Gastroesophageal sphincter (tissue), 4 donors: ENCODE measurements around the gene GNL2. TPM values are rescaled to one million over a fixed set of nuclear protein-coding genes. Genes with fewer than 3 reads are reported as not detected.

Experiments
- ATAC-seq: fragments of 150-250 bp; one replicate; pipeline ENCODE4 v1.9.1; 2016; ENCODE audit warnings: mild to moderate bottlenecking, moderate library complexity
- H3K27ac ChIP-seq, 4 donors: fragments of 200-600 bp; sonication (generic) in 3 of 4; 1 replicate in 3 of 4; 2 replicates in 1 of 4; pipeline ENCODE4 v1.5.1; 2016 to 2019
- H3K27me3 ChIP-seq: fragments of 200-600 bp; sonication (generic); one replicate; pipeline ENCODE4 v1.5.1; 2019
- H3K36me3 ChIP-seq, 2 donors: fragments of 200-600 bp; sonication (generic); one replicate each; pipeline ENCODE4 v1.5.1; 2019; ENCODE audit warnings: control low read depth in 1 of 2
- H3K4me1 ChIP-seq, 3 donors: fragments of 200-600 bp; sonication (generic); 1 replicate in 2 of 3; 2 replicates in 1 of 3; pipeline ENCODE4 v1.5.1; 2016 to 2019; ENCODE audit warnings: control low read depth in 2 of 3
- H3K4me3 ChIP-seq, 2 donors: fragments of 200-600 bp; sonication (generic); one replicate each; pipeline ENCODE4 v1.5.1; 2019; ENCODE audit warnings: mild to moderate bottlenecking in 1 of 2, moderate library complexity in 1 of 2
- H3K9me3 ChIP-seq, 3 donors: fragments of 200-600 bp; sonication (generic); one replicate each; pipeline ENCODE4 v1.5.1; 2017 to 2019; ENCODE audit warnings: control low read depth in 2 of 3
- CTCF ChIP-seq, 4 experiments: fragments of 200-600 bp in 2 of 4; fragments of 450-650 bp in 2 of 4; sonication (generic) in 1 of 4; IDR thresholded peaks; one replicate each; pipeline ENCODE4 v1.5.1; 2017 to 2019; ENCODE audit warnings: antibody characterized with exemption in 4 of 4, mild to moderate bottlenecking in 2 of 4, moderate library complexity in 2 of 4
- EP300 ChIP-seq: sonication (generic); formaldehyde crosslinking; IDR thresholded peaks from one replicate; pipeline ENCODE4 v1.6.1; 2017; ENCODE audit warnings: antibody characterized with exemption, mild to moderate bottlenecking
- POLR2A ChIP-seq, 2 donors: fragments of 450-650 bp; IDR thresholded peaks; one replicate each; pipeline ENCODE4 v1.6.1; 2017; ENCODE audit warnings: antibody characterized with exemption in 2 of 2, mild to moderate bottlenecking in 2 of 2, moderate library complexity in 1 of 2
- POLR2AphosphoS5 ChIP-seq: sonication (generic); formaldehyde crosslinking; IDR thresholded peaks from one replicate; pipeline ENCODE4 v1.6.1; 2017; ENCODE audit warnings: antibody characterized with exemption
- WGBS, 2 donors: methylation state at CpG; one replicate each; pipeline ENCODE4 v1.1.5; 2018; ENCODE audit warnings: low coverage in 1 of 2; 5-methylcytosine and 5-hydroxymethylcytosine counted together
- total RNA-seq, 4 donors: library from RNA; depleted of rRNA; stranded (reverse); fragments of >200 nt; gene quantifications; one replicate each; pipeline ENCODE4 v1.1.0, GENCODE V29; 2016

The GNL2 gene
- total RNA-seq, 4 donors from 2014 or later = 26.7 to 43.2 (median 29.7) TPM

- Histone ChIP-seq H3K4me3 (no peak overlapping the region), H3K4me1 (peaks cover 0 to 24% (median 9%) of the 10 kb centered on the region in 3 donors), H3K9me3 (no peaks in the 10 kb centered on the region), H3K36me3 (no peaks in the 10 kb centered on the region), H3K27me3 (peaks cover 97% of the 10 kb centered on the region), H3K27ac (no peak overlapping the region)
- WGBS, 2 donors = no CpG with 5 or more reads among the region's 15 CpGs
- ATAC-seq = no peak
- no peak for TF ChIP-seq POLR2A (IDR thresholded peaks at IDR 0.05)
- no peak for TF ChIP-seq POLR2AphosphoS5
- TF ChIP-seq CTCF (IDR thresholded peaks at IDR 0.05) = no peak
- no peak for TF ChIP-seq EP300
These were observed 34.8 kb upstream of the GNL2 start for GRCh38 chr1:37630426-37631028.

DNA sequence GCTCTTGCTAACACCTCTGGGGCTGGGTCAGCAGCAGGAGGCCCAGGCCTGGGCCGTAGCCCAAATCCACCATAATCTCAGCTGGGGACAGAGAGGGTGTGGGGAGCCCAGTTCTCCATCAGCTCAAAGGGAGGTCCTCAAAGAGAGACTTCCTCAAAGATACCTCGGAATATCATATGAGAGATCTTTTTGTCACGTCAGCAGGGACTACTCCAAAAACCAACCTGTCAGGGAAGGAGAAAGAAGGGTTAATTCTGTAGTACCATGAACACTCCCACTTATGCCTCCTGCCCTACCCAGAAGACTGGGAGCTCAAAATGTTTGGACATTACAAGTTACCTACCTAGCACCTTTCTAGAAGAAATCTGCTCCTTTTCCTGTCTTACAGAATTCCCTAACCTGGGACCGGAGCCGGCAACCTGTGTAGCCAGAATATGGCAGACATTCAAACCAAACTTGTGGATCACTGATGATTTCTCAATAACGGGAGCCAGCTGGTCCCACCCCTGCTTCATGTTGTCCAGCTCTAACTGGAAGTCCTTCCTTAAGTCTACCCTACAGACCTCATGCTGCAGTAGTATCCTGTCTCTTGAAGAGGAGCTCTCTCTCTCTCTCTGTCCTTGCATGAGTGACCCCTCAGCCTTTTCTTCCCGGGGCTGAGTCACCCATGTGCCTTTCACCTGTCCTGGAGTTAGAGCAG, 34.1 kb upstream of the GNL2 start:
- Histone ChIP-seq H3K27ac (no peak overlapping the region), H3K27me3 (peaks cover 97% of the 10 kb centered on the region)
- 42 to 82% methylated on average over 2 to 5 of the region's 7 CpGs for WGBS, 2 donors

DNA sequence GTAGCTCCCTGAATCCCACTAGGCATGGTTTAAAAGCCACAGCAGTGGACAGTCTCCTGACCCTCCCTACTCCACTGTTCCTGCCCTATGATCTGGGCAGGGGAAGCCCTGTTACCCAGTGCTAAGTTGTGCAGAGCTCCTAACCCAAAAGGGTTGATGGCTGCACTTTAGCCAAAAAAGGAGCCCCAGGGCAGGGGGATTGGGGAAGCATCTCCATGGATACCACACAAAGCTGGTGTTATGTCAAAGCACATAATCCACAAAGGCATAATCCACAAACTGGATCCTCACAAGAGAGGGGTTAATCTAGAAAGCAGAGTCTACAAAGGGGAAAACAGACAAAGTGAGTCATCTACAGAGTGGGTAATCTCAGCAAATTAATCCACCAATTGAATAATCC, 33.3 kb upstream of the GNL2 start:
- no peak for ATAC-seq
- no peaks in the 10 kb centered on the region for H3K36me3 ChIP-seq
- no peak overlapping the region for H3K27ac ChIP-seq
- H3K4me1 ChIP-seq = peaks cover 0 to 11% (median 0%) of the 10 kb centered on the region in 3 donors
- no peak overlapping the region for H3K4me3 ChIP-seq
- H3K9me3 ChIP-seq = no peaks in the 10 kb centered on the region
- TF ChIP-seq POLR2A (IDR thresholded peaks at IDR 0.05) (no peak), CTCF (IDR thresholded peaks at IDR 0.05) (no peak), POLR2AphosphoS5 (no peak), EP300 (no peak)
- H3K27me3 ChIP-seq = peaks cover 97% of the 10 kb centered on the region

More for the DNA sequence above, 34.1 kb upstream of the GNL2 start:
- Histone ChIP-seq H3K4me3 (no peak overlapping the region), H3K9me3 (no peaks in the 10 kb centered on the region), H3K36me3 (no peaks in the 10 kb centered on the region), H3K4me1 (peaks cover 0 to 20% (median 8%) of the 10 kb centered on the region in 3 donors)
- ATAC-seq = no peak
- TF ChIP-seq CTCF (IDR thresholded peaks at IDR 0.05) = no peak
- no peak for TF ChIP-seq EP300
- no peak for TF ChIP-seq POLR2AphosphoS5
- TF ChIP-seq POLR2A (IDR thresholded peaks at IDR 0.05) = no peak

- ATAC-seq = no peak
- Histone ChIP-seq H3K27me3 (peaks cover 94% of the 10 kb centered on the region), H3K4me1 (peaks cover 0 to 2% (median 0%) of the 10 kb centered on the region in 3 donors), H3K36me3 (no peaks in the 10 kb centered on the region), H3K27ac (no peak overlapping the region), H3K4me3 (no peak overlapping the region), H3K9me3 (no peaks in the 10 kb centered on the region)
- 75 to 100% methylated on average over 1 to 6 of the region's 8 CpGs for WGBS, 2 donors
- TF ChIP-seq EP300 (no peak), CTCF (IDR thresholded peaks at IDR 0.05) (no peak), POLR2AphosphoS5 (no peak), POLR2A (IDR thresholded peaks at IDR 0.05) (no peak)
These were observed 32.4 kb upstream of the GNL2 start for GRCh38 chr1:37628026-37628556.

GRCh38 chr1:37622131-37622530, 26.4 kb upstream of the GNL2 start:
- Histone ChIP-seq H3K36me3 (no peaks in the 10 kb centered on the region), H3K9me3 (no peaks in the 10 kb centered on the region), H3K27ac (no peak overlapping the region), H3K4me3 (no peak overlapping the region), H3K4me1 (no peaks in the 10 kb centered on the region), H3K27me3 (peaks cover 88% of the 10 kb centered on the region)
- 42 to 50% methylated on average over 5 to 6 of the region's 6 CpGs for WGBS, 2 donors
- ATAC-seq = no peak
- TF ChIP-seq CTCF (IDR thresholded peaks at IDR 0.05) = no peak
- TF ChIP-seq POLR2AphosphoS5 = no peak
- no peak for TF ChIP-seq EP300
- no peak for TF ChIP-seq POLR2A (IDR thresholded peaks at IDR 0.05)
